ENCODE results near the gene KLK10.

DNA sequence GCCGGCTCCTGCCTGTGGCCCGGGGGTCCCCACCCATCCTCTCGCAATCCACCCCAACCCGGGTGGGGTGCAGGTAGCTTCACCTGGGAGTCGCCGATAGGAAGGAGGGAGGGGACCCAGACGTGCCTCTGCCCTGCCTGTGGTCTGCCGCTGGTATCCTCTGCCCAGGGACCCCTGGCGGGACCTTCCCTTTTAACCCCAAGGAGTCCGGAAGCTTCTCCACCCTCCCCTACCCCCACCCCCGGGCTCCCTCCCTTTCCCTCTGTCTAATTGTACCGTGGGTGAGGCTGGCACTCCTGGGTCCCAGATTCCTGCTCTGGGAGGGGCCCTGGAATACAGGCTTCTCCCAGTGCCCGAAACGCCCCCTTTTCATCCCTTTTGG is at the start of gene KLK10:
- TF ChIP-seq, protein P1, sequence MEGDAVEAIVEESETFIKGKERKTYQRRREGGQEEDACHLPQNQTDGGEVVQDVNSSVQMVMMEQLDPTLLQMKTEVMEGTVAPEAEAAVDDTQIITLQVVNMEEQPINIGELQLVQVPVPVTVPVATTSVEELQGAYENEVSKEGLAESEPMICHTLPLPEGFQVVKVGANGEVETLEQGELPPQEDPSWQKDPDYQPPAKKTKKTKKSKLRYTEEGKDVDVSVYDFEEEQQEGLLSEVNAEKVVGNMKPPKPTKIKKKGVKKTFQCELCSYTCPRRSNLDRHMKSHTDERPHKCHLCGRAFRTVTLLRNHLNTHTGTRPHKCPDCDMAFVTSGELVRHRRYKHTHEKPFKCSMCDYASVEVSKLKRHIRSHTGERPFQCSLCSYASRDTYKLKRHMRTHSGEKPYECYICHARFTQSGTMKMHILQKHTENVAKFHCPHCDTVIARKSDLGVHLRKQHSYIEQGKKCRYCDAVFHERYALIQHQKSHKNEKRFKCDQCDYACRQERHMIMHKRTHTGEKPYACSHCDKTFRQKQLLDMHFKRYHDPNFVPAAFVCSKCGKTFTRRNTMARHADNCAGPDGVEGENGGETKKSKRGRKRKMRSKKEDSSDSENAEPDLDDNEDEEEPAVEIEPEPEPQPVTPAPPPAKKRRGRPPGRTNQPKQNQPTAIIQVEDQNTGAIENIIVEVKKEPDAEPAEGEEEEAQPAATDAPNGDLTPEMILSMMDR (IDR thresholded peaks at IDR 0.05; ENCODE audit: borderline replicate concordance, extremely low read depth, low read length, poor library complexity, severe bottlenecking) = no peak
- TF ChIP-seq EZH2 (IDR thresholded peaks at IDR 0.05; ENCODE audit: borderline replicate concordance, low read depth, low read length, severe bottlenecking) = no peak
